Suprapubic skin (tissue), 3 donors: ENCODE results near the gene APLNR.

Experiments used
- CTCF ChIP-seq, 2 donors: fragments of 200-600 bp in 1 of 2; fragments of 450-650 bp in 1 of 2; sonication (generic) in 1 of 2; IDR thresholded peaks; one replicate each; pipeline ENCODE4 v1.5.1; 2016 to 2019; ENCODE audit warnings: antibody characterized with exemption in 2 of 2, mild to moderate bottlenecking in 1 of 2, moderate library complexity in 1 of 2
- POLR2AphosphoS5 ChIP-seq, 3 donors: sonication (generic); formaldehyde crosslinking; IDR thresholded peaks; one replicate each; pipeline ENCODE4 v1.6.1; 2017; ENCODE audit warnings: antibody characterized with exemption in 3 of 3

- TF ChIP-seq CTCF (IDR thresholded peaks at IDR 0.05) (no peak), POLR2AphosphoS5 (IDR thresholded peaks at IDR 0.05) (no peak)
These were observed 40.1 kb upstream of the APLNR start for GRCh38 chr11:57276971-57277675.
